A673 (cell line): ENCODE data around the gene FBXO17. TPM values are rescaled to one million over a fixed set of nuclear protein-coding genes. Genes with fewer than 3 reads are reported as not detected.

Source experiments
- BruUV-seq: library from RNA; stranded (reverse); fragments of 400-500 nt; replicated peaks from 2 replicates; lab custom pipeline; 2021; lab: Mats Ljungman, UMichigan
- CTCF ChIA-PET: fragments of 300-600 bp; sonication (Branson Sonifier 250); formaldehyde crosslinking; loops from one replicate; lab custom pipeline; 2022; ENCODE audit warnings: antibody characterized with exemption; lab: Charles Lee
- POLR2A ChIA-PET: fragments of 300-600 bp; sonication (Branson Sonifier 250); formaldehyde crosslinking; loops from one replicate; lab custom pipeline; 2022; ENCODE audit warnings: antibody characterized with exemption; ENCODE audit not compliant: low non-redundant PET; lab: Charles Lee
- DNase-seq: peaks from one replicate; pipeline ENCODE4 v3.0.0-alpha.2; 2015; ENCODE audit warnings: low spot score
- H3K27ac ChIP-seq: fragments of 200-600 bp; sonication (generic); 2 replicates; pipeline ENCODE4 v1.5.1; 2016; ENCODE audit warnings: mixed run types, low read depth, mild to moderate bottlenecking, mixed read lengths, antibody characterized with exemption, low read length; ENCODE audit not compliant: poor library complexity, severe bottlenecking
- H3K27me3 ChIP-seq: fragments of 200-600 bp; sonication (generic); replicated peaks from 2 replicates; pipeline ENCODE4 v1.6.1; 2017; ENCODE audit warnings: mixed run types, low read depth, mild to moderate bottlenecking, mixed read lengths, antibody characterized with exemption, low read length; ENCODE audit not compliant: insufficient read depth, poor library complexity
- H3K36me3 ChIP-seq: fragments of 200-600 bp; sonication (generic); 2 replicates; pipeline ENCODE4 v1.6.1; 2016; ENCODE audit warnings: mixed run types, mild to moderate bottlenecking, mixed read lengths, antibody characterized with exemption, low read length; ENCODE audit not compliant: insufficient read depth, poor library complexity, severe bottlenecking
- H3K4me1 ChIP-seq: fragments of 200-600 bp; sonication (generic); 2 replicates; pipeline ENCODE4 v1.6.1; 2017; ENCODE audit warnings: mixed run types, mild to moderate bottlenecking, mixed read lengths, antibody characterized with exemption, low read length; ENCODE audit not compliant: insufficient read depth, poor library complexity, severe bottlenecking
- H3K4me3 ChIP-seq: fragments of 200-600 bp; sonication (generic); 2 replicates; pipeline ENCODE4 v1.5.1; 2016; ENCODE audit warnings: low read depth, mixed run types, mild to moderate bottlenecking, mixed read lengths, low read length; ENCODE audit not compliant: poor library complexity, severe bottlenecking
- H3K9me3 ChIP-seq: fragments of 200-600 bp; sonication (generic); 2 replicates; pipeline ENCODE4 v1.6.1; 2016; ENCODE audit warnings: mixed run types, low read depth, mild to moderate bottlenecking, mixed read lengths, antibody characterized with exemption, low read length; ENCODE audit not compliant: poor library complexity, severe bottlenecking
- CTCF ChIP-seq: fragments of 300-800, 200-600 bp; sonication (generic); conservative IDR thresholded peaks from 2 replicates; pipeline ENCODE4 v1.5.1; 2017; ENCODE audit warnings: low read depth, mild to moderate bottlenecking, antibody characterized with exemption, low read length, moderate library complexity, mixed read lengths
- EZH2 ChIP-seq: fragments of 200-600 bp; sonication (generic); IDR thresholded peaks from 2 replicates; pipeline ENCODE4 v1.6.1; 2017; ENCODE audit warnings: borderline replicate concordance, low read depth, mild to moderate bottlenecking, mixed read lengths, antibody characterized with exemption, low read length; ENCODE audit not compliant: poor library complexity, severe bottlenecking
- intact Hi-C: fragments of 100-400 bp; cut with micrococcal nuclease; formaldehyde crosslinking; loops from one replicate; pipeline ENCODE4 v1.10.0; 2022; ENCODE audit not compliant: unreplicated experiment
- total RNA-seq: library from RNA; stranded (reverse); gene quantifications from 2 replicates; pipeline ENCODE4 v1.2.3, GENCODE V29; 2021

FBXO17 gene
- total RNA-seq, 1 experiment from 2014 or later, result 26.0 TPM

- TF ChIP-seq EZH2 (no peak), CTCF (no peak)
Measured at GRCh38 chr19:38905620-38906019, 69.9 kb downstream of the FBXO17 start.

GRCh38 chr19:38904581-38905539, 70.7 kb downstream of the FBXO17 start:
- ChIA-PET POLR2A (no interaction called here), CTCF (no interaction called here)
- intact Hi-C loops, result no loop called here
- H3K4me3 ChIP-seq, result no peak overlapping the region
- no peak overlapping the region for H3K27ac ChIP-seq
- BruUV-seq, result no TSS peak
- H3K4me1 ChIP-seq, result peaks cover 4% of the 10 kb centered on the region
- H3K36me3 ChIP-seq, result peaks cover 11% of the 10 kb centered on the region
- no peaks in the 10 kb centered on the region for H3K27me3 ChIP-seq
- TF ChIP-seq EZH2 (no peak), CTCF (no peak)
- H3K9me3 ChIP-seq, result no peaks in the 10 kb centered on the region
- no peak for DNase-seq

More at GRCh38 chr19:38905620-38906019, 69.9 kb downstream of the FBXO17 start:
- Histone ChIP-seq H3K27me3 (no peaks in the 10 kb centered on the region), H3K9me3 (no peaks in the 10 kb centered on the region), H3K4me3 (no peak overlapping the region), H3K27ac (no peak overlapping the region), H3K36me3 (peaks cover 11% of the 10 kb centered on the region), H3K4me1 (peaks cover 2% of the 10 kb centered on the region)
- intact Hi-C loops, result no loop called here
- no TSS peak for BruUV-seq
- DNase-seq, result no peak
- ChIA-PET POLR2A (no interaction called here), CTCF (no interaction called here)

GRCh38 chr19:38901683-38902082, 73.9 kb downstream of the FBXO17 start:
- Histone ChIP-seq H3K27ac (no peak overlapping the region), H3K36me3 (peaks cover 11% of the 10 kb centered on the region), H3K4me1 (peaks cover 4% of the 10 kb centered on the region), H3K9me3 (no peaks in the 10 kb centered on the region), H3K4me3 (no peak overlapping the region), H3K27me3 (no peaks in the 10 kb centered on the region)
- no peak for TF ChIP-seq EZH2
- no peak for TF ChIP-seq CTCF
- DNase-seq, result no peak
- intact Hi-C loops, result no loop called here
- POLR2A ChIA-PET, result no interaction called here
- CTCF ChIA-PET, result interaction anchor here (0.7 kb wide), 1 partner anchor 999 kb away, joined by 5 read pairs; no protein-coding TSS in a partner anchor
- BruUV-seq, result no TSS peak
